Stimulated activated naive CD8-positive, alpha-beta T cell treated with anti-CD3 and anti-CD28 coated beads, Interleukin-15, Interleukin-2, amounts not matched to agents 100 U/mL and 50 U/mL, for 24 hours (primary cell): Measurements from ENCODE around the gene FRMD6.
A peak's percentile ranks its signal among the peaks of the same experiment; 100 is the strongest.

Source experiments
- ATAC-seq: fragments of 150-1000 bp; cut with Tn5 transposase; one replicate; pipeline ENCODE4 v1.10.0; 2021
- DNase-seq: peaks from one replicate; pipeline ENCODE4 v3.0.0; 2021

Gene FRMD6

DNA sequence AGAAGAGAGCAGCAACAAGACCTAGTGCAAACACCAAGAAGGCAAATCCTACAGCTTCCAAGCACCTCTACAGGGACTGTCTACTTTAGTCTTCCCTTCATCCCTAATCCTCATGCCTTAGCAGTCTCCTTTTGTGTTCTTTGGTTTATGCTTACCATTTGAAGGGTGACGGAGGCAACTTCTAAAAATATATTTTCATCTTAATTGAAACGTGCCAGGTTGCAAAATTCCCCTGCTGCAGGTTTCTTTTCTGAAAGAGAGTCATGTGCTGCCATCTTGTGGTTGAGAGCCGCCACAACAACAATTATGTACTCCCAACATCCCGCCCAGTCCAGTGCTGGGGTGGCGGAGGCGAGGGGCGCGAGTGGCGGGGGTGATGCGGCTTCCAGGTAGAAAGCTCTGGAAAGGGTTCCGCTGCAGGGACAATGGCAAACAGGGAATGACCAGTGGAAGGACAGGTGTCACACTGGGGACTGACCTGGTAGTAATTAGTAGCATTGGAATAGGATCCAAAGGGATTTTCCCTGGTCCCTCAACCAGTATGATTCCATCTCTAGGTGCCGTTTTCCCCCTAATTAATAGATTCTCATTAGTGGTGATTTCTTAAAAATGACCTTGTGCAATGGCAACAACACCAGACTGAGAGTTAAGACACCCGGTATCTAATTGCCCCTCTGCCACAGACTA is 128.4 kb downstream of the FRMD6 start:
- DNase-seq (peak; percentile 74), ATAC-seq (peak; percentile 51)
